ENCODE measurements around the gene ELP4.

GRCh38 chr11:31728432-31728831 is 218.9 kb downstream of the ELP4 start:
- TF ChIP-seq GATA3 (IDR thresholded peaks at IDR 0.05; ENCODE audit: low read depth, low read length) (no peak), GATA2 (IDR thresholded peaks at IDR 0.05; ENCODE audit: low read depth, low read length) (no peak)

All from SH-SY5Y (cell line).